Measurements from ENCODE around the gene TMEM183A. TPM values are rescaled to one million over a fixed set of nuclear protein-coding genes. Genes with fewer than 3 reads are reported as not detected.
"Not testable (repeated sequence)": the region's sequence is repeated elsewhere in the genome, so short reads cannot be mapped to it uniquely, and the experiment has no call there.

TMEM183A gene
- total RNA-seq, 4 donors from 2014 or later = 79.3 to 119 (median 90.0) TPM

- peaks cover 6 to 78% of the 10 kb centered on the region in 2 donors for H3K36me3 ChIP-seq
- H3K4me3 ChIP-seq = no peak overlapping the region
- H3K27ac ChIP-seq = no peak overlapping the region
- ATAC-seq = no peak
- peaks cover 6 to 32% (median 13%) of the 10 kb centered on the region in 3 donors for H3K4me1 ChIP-seq
- no peak for TF ChIP-seq POLR2A (IDR thresholded peaks at IDR 0.05)
- no peak for TF ChIP-seq POLR2AphosphoS5 (IDR thresholded peaks at IDR 0.05)
- TF ChIP-seq CTCF (IDR thresholded peaks at IDR 0.05) = no peak
- no peak for TF ChIP-seq EP300 (IDR thresholded peaks at IDR 0.05)
- WGBS, 2 donors (ENCODE audit: low coverage in 1 of 2) = 95 to 97% methylated on average over 5 of the region's 5 CpGs
- H3K27me3 ChIP-seq = no peaks in the 10 kb centered on the region
- no peaks in the 10 kb centered on the region for H3K9me3 ChIP-seq
Observed at GRCh38 chr1:203011582-203011981, 4.4 kb downstream of the TMEM183A start.

GRCh38 chr1:203017061-203017460, 9.9 kb downstream of the TMEM183A start:
- H3K27ac ChIP-seq = no peak overlapping the region
- no peaks in the 10 kb centered on the region for H3K9me3 ChIP-seq
- H3K36me3 ChIP-seq = peaks cover 15 to 100% of the 10 kb centered on the region in 2 donors
- no peaks in the 10 kb centered on the region for H3K27me3 ChIP-seq
- TF ChIP-seq POLR2A (IDR thresholded peaks at IDR 0.05) = no peak
- ATAC-seq = no peak
- no peaks in the 10 kb centered on the region for H3K4me1 ChIP-seq
- no peak overlapping the region for H3K4me3 ChIP-seq
- 97 to 100% methylated on average over 1 to 4 of the region's 4 CpGs for WGBS, 2 donors (ENCODE audit: low coverage in 1 of 2)

GRCh38 chr1:203017692-203018091, 10.5 kb downstream of the TMEM183A start:
- no peak overlapping the region for H3K27ac ChIP-seq
- TF ChIP-seq POLR2AphosphoS5 (IDR thresholded peaks at IDR 0.05) = no peak
- TF ChIP-seq CTCF (IDR thresholded peaks at IDR 0.05) = no peak
- H3K4me3 ChIP-seq = no peak overlapping the region
- H3K36me3 ChIP-seq = peaks cover 15 to 100% of the 10 kb centered on the region in 2 donors
- H3K9me3 ChIP-seq = no peaks in the 10 kb centered on the region
- no peaks in the 10 kb centered on the region for H3K27me3 ChIP-seq
- no peak for ATAC-seq
- WGBS, 2 donors (ENCODE audit: low coverage in 1 of 2) = 81 to 90% methylated on average over 2 of the region's 6 CpGs
- no peaks in the 10 kb centered on the region for H3K4me1 ChIP-seq

- peaks cover 0 to 23% (median 3%) of the 10 kb centered on the region in 3 donors for H3K4me1 ChIP-seq
- not testable (repeated sequence) for H3K4me3 ChIP-seq, ATAC-seq, H3K27me3 ChIP-seq, H3K27ac ChIP-seq, H3K9me3 ChIP-seq
- WGBS, 2 donors (ENCODE audit: low coverage in 1 of 2) = 61 to 92% methylated on average over 3 of the region's 10 CpGs
- peaks cover 9 to 66% of the 10 kb centered on the region in 2 donors for H3K36me3 ChIP-seq
Observed at GRCh38 chr1:203022855-203023254, 15.7 kb downstream of the TMEM183A start.

GRCh38 chr1:203025686-203026030, 18.5 kb downstream of the TMEM183A start:
- Histone ChIP-seq H3K27ac (peak overlapping the region in 3 of 4 donors; percentile 65 to 73 (median 70)), H3K27me3 (no peaks in the 10 kb centered on the region), H3K36me3 (peaks cover 3 to 38% of the 10 kb centered on the region in 2 donors), H3K9me3 (no peaks in the 10 kb centered on the region), H3K4me3 (peak overlapping the region; percentile 36 to 56), H3K4me1 (peaks cover 0 to 37% (median 3%) of the 10 kb centered on the region in 3 donors)
- no peak for TF ChIP-seq POLR2AphosphoS5 (IDR thresholded peaks at IDR 0.05)
- no peak for TF ChIP-seq POLR2A (IDR thresholded peaks at IDR 0.05)
- no peak for TF ChIP-seq EP300 (IDR thresholded peaks at IDR 0.05)
- TF ChIP-seq CTCF (IDR thresholded peaks at IDR 0.05) = no peak
- ATAC-seq = no peak

- peaks cover 3 to 33% of the 10 kb centered on the region in 2 donors for H3K36me3 ChIP-seq
- no peaks in the 10 kb centered on the region for H3K9me3 ChIP-seq
- H3K27me3 ChIP-seq = no peaks in the 10 kb centered on the region
- H3K4me3 ChIP-seq = peak within 1 kb of the TSS; percentile 36 to 56
- TF ChIP-seq CTCF (IDR thresholded peaks at IDR 0.05) = peak in 1 of 4 experiments; percentile 37
- no peak for TF ChIP-seq EP300 (IDR thresholded peaks at IDR 0.05)
- TF ChIP-seq POLR2A (IDR thresholded peaks at IDR 0.05) = no peak
- peak; percentile 6 for TF ChIP-seq POLR2AphosphoS5 (IDR thresholded peaks at IDR 0.05)
- H3K4me1 ChIP-seq = peaks cover 0 to 37% (median 3%) of the 10 kb centered on the region in 3 donors
- H3K27ac ChIP-seq = peak within 1 kb of the TSS in 3 of 4 donors; percentile 65 to 73 (median 70)
- ATAC-seq = peak; percentile 93
- WGBS, 2 donors (ENCODE audit: low coverage in 1 of 2) = 29% methylated on average over 16 of the region's 52 CpGs; no CpG with 5 or more reads in 1 of the 2 donors
Observed at GRCh38 chr1:203026031-203026665, 19.0 kb downstream of the TMEM183A start, which contains the start of gene PPFIA4. PPFIA4 (plus strand) TSS chr1:203026491; CDS start chr1:203039009, 12,518 bp downstream.
